ENCODE data around the gene FAM89B. TPM values are rescaled to one million over a fixed set of nuclear protein-coding genes. Genes with fewer than 3 reads are reported as not detected.
A peak's percentile ranks its signal among the peaks of the same experiment; 100 is the strongest.

The FAM89B gene
- total and polyA plus RNA-seq, 4 donors = 20.6 to 53.5 (median 44.4) TPM

GRCh38 chr11:65554842-65555430, 17.4 kb upstream of the FAM89B start:
- Histone ChIP-seq H3K27me3 (ENCODE audit: control insufficient read depth in 3 of 3, insufficient read depth in 3 of 3, low read length in 2 of 3) (peaks cover 0 to 2% (median 0%) of the 10 kb centered on the region in 3 donors), H3K9me3 (ENCODE audit: control insufficient read depth in 4 of 4, insufficient read depth in 3 of 4, low read length in 3 of 4) (no peaks in the 10 kb centered on the region), H3K27ac (ENCODE audit: low read depth in 1 of 2, low read length in 1 of 2) (no peak overlapping the region), H3K9ac (ENCODE audit: insufficient read depth in 1 of 2, low read length in 2 of 2) (no peak overlapping the region), H3K4me3 (no peak overlapping the region), H3K36me3 (ENCODE audit: control insufficient read depth in 4 of 4, insufficient read depth in 4 of 4, low read length in 4 of 4) (peaks cover 0 to 13% (median 10%) of the 10 kb centered on the region in 4 donors), H3K4me1 (ENCODE audit: control insufficient read depth in 5 of 5, insufficient read depth in 5 of 5, low read length in 5 of 5) (peaks cover 0 to 38% (median 21%) of the 10 kb centered on the region in 5 donors)
- DNase-seq = no peak
- 89 to 94% methylated on average over 4 of the region's 4 CpGs for WGBS, 2 donors
- TF ChIP-seq CTCF (IDR thresholded peaks at IDR 0.05; ENCODE audit: control extremely low read depth, extremely low read depth) = no peak
- no peak for ATAC-seq (ENCODE audit: insufficient read depth, low FRiP score)

- ATAC-seq (ENCODE audit: insufficient read depth, low FRiP score) (peak; percentile 12), DNase-seq (no peak)
- Histone ChIP-seq H3K9ac (ENCODE audit: insufficient read depth in 1 of 2, low read length in 2 of 2) (peak overlapping the region in 1 of 2 donors; percentile 23), H3K4me3 (no peak overlapping the region), H3K9me3 (ENCODE audit: control insufficient read depth in 4 of 4, insufficient read depth in 3 of 4, low read length in 3 of 4) (no peaks in the 10 kb centered on the region), H3K27me3 (ENCODE audit: control insufficient read depth in 3 of 3, insufficient read depth in 3 of 3, low read length in 2 of 3) (peaks cover 0 to 2% (median 0%) of the 10 kb centered on the region in 3 donors), H3K4me1 (ENCODE audit: control insufficient read depth in 5 of 5, insufficient read depth in 5 of 5, low read length in 5 of 5) (peaks cover 0 to 46% (median 23%) of the 10 kb centered on the region in 5 donors), H3K36me3 (ENCODE audit: control insufficient read depth in 4 of 4, insufficient read depth in 4 of 4, low read length in 4 of 4) (peaks cover 0 to 13% (median 10%) of the 10 kb centered on the region in 4 donors), H3K27ac (ENCODE audit: low read depth in 1 of 2, low read length in 1 of 2) (peak overlapping the region in 1 of 2 donors; percentile 37)
- 35 to 68% methylated on average over 6 of the region's 6 CpGs for WGBS, 2 donors
- no peak for TF ChIP-seq CTCF (IDR thresholded peaks at IDR 0.05; ENCODE audit: control extremely low read depth, extremely low read depth)
Observed at GRCh38 chr11:65555693-65556231, 16.6 kb upstream of the FAM89B start.

- ATAC-seq (ENCODE audit: insufficient read depth, low FRiP score) (no peak), DNase-seq (no peak)
- TF ChIP-seq CTCF (IDR thresholded peaks at IDR 0.05; ENCODE audit: control extremely low read depth, extremely low read depth) = no peak
- no peak overlapping the region for H3K4me3 ChIP-seq
- H3K27me3 ChIP-seq (ENCODE audit: control insufficient read depth in 3 of 3, insufficient read depth in 3 of 3, low read length in 2 of 3) = peaks cover 0 to 2% (median 0%) of the 10 kb centered on the region in 3 donors
- H3K4me1 ChIP-seq (ENCODE audit: control insufficient read depth in 5 of 5, insufficient read depth in 5 of 5, low read length in 5 of 5) = peaks cover 0 to 56% (median 32%) of the 10 kb centered on the region in 5 donors
- 78 to 87% methylated on average over 12 of the region's 12 CpGs for WGBS, 2 donors
- peaks cover 0 to 8% (median 5%) of the 10 kb centered on the region in 4 donors for H3K36me3 ChIP-seq (ENCODE audit: control insufficient read depth in 4 of 4, insufficient read depth in 4 of 4, low read length in 4 of 4)
- H3K27ac ChIP-seq (ENCODE audit: low read depth in 1 of 2, low read length in 1 of 2) = peak overlapping the region; percentile 69 to 76
- H3K9ac ChIP-seq (ENCODE audit: insufficient read depth in 1 of 2, low read length in 2 of 2) = peak overlapping the region; percentile 16 to 75
- no peaks in the 10 kb centered on the region for H3K9me3 ChIP-seq (ENCODE audit: control insufficient read depth in 4 of 4, insufficient read depth in 3 of 4, low read length in 3 of 4)
Observed at GRCh38 chr11:65556470-65557279, 15.7 kb upstream of the FAM89B start.

Measured in lung (tissue), 12 donors.